Fibroblast of the conjunctiva (primary cell): ENCODE data around the gene ZFAND6.

Source experiments
- DNase-seq: peaks from one replicate; pipeline ENCODE4 v3.0.0-alpha.2; 2010; ENCODE audit warnings: low read depth

Gene ZFAND6

DNA sequence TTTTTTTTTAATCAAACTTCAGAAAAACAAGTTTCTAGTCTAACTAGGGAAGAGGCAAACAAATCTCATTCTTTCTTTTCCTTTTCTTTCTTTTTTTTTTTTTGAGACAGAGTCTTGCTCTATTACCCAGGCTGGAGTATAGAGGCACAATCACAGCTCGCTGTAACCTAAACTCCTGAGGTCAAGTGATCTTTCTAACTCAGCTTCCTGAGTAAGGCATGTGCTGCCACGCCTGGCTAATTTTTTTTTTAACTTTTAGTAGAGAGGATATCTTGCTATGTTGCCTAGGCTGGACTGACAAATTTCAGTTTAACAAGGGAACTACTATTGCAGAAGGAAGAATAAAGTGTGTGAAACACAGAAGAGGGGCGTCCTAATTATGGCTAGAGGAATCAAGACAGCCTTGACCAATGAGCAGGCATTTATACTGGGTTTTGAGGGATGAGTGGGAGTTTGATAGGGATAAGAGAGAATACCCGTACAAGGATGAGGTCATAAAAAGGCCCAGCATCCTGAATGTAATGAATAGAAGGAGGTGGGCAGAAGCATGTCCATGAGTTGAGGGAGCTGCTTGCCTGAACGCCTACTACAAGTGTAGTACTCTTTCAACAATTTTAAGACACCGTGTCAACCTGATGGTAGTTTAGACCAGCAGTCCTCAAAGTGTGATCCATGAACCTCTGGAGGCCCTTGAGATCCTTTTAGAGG lies 6.7 kb upstream of the ZFAND6 start:
- no peak for DNase-seq

GRCh38 chr15:80055933-80056332 lies 3.5 kb upstream of the ZFAND6 start:
- no peak for DNase-seq

- no peak for DNase-seq
These were observed 1.4 kb upstream of the ZFAND6 start for GRCh38 chr15:80058044-80058443.

- no peak for DNase-seq
These were observed 395 bp downstream of the ZFAND6 start for GRCh38 chr15:80059786-80060355.

DNA sequence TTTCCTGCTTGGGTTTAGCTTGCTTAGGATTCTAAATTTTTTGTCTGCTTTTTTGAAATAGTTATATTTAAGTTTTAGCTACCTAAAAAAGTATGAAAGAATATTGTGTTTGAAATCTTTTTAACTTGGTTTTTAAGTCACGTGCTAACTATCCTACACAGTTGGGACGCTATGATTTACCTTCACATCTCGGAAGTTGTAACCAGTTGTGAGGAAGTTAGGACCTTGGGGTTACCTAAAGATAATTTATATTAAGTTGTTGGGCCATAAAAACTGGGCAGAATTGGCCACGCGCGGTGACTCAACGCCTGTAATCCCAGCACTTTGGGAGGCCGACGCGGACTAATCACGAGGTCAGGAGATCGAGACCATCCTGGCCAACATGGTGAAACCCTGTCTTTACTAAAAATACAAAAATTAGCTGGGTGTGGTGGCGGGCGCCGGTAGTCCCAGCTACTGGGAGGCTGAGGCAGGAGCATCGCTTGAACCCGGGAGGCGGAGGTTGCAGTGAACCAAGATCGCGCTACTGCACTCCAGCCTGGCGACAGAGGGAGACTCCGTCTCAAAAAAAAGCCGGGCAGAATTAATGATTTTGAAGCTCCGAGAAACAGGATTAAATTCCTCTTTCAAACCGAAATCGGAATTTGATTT lies 1.0 kb downstream of the ZFAND6 start:
- no peak for DNase-seq

DNA sequence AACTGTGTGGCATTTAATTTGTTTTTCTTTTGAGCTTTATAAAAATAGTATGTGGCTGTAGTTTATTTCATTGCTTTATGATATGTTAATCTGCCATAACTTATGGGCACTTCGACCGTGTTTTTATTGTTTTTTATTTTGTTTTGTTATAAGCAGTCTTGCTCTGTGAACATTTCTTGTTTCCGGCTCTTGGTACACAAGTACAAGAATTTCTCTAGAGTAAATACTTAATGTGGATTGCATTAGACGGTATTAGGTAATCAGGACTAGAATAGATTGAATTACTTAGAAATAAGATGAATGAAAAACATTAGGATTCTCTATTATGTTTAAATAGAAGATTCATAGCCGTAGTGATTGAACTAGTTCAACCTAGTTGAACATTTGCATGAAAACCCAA lies 2.1 kb downstream of the ZFAND6 start:
- DNase-seq, result no peak

- no peak for DNase-seq
These were observed 7.4 kb downstream of the ZFAND6 start for GRCh38 chr15:80066912-80067311.

DNA sequence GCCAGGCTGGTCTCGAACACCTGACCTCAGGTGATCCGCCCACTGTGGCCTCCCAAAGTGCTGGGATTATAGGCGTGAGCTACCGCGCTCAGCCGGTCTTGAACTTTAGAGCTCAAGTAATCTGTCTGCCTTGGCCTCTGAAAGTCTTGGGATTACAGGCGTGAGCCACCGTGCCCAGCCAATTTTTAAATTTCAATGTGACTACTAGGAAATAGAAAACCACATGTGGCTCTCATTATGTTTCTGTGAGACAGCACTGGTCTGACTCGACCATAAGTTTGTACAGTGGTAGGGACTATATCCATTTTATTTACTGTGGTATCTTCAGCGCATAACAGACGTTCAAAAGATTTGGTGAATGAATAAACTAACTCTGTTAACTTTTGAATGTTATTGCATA lies 9.1 kb downstream of the ZFAND6 start:
- peak; percentile 43 for DNase-seq

DNA sequence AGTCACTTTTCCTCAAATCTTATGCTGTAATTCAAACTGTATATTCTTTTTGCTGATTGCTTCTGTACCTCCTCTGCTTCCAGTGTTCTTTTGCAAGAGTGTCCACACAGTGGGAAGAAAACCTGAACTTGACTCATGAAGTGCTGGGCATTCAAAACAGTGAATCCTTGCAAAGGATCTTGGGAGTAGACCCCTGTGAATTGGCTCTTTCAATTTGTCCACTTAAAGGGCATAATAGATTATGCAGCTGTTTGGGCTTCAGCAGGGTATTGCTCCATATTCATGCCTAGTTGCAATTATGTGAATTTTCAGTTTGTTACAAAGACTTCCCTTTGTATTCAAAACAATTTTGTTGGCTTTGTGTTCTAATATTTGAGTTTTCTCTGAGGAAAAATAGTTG lies 11.4 kb downstream of the ZFAND6 start:
- DNase-seq, result peak; percentile 10

- no peak for DNase-seq
These were observed 12.2 kb downstream of the ZFAND6 start for GRCh38 chr15:80071652-80072051.

GRCh38 chr15:80072285-80072994 lies 13.0 kb downstream of the ZFAND6 start:
- DNase-seq, result peak; percentile 77

GRCh38 chr15:80073197-80073596 lies 13.7 kb downstream of the ZFAND6 start:
- no peak for DNase-seq

DNA sequence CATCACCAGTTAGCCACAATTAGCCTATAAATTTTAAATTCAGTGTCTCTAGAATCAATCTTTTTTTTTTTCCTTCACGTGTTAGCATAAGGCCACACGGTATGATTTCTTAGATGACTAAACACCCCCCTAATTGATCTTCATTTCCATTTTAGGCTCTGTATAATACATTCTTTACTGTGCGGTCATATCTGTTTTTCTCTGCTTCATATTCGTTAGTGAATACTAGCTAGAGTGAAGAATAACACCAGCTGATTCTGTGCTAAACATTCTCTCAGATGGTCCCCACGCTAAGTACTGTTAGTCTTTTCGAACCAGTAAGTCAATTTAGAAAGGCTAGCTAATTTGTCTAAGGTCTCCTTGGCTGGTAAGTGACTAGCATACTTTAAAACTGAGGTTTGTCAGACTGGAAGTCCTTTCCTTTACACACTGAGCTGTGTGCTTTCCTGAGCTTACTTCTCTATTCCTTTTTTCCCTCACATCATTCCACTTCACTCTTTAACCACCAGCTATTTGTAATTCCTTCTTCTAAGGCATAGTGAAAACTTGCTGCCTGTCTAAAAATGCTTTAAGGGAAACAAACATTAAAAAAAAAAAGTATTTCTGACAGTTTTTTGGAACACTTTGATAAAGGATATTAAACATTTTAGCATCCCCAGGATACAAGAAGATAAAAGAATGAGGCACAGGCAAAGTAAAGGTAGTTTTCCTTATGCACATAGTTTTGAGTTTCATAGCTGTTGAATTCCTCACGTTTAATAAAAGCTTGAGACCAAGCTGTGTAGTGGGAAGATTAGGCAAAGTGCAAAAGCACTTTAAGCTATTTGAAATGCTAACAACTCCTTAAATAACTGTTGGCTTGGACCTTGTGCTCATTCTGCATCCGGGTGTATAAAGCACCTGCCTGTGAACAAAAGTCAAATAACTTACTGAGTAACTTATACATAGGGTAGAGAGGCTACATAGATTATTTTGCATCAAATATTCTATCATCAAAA lies 17.1 kb downstream of the ZFAND6 start:
- DNase-seq, result no peak

- no peak for DNase-seq
These were observed 21.9 kb downstream of the ZFAND6 start for GRCh38 chr15:80081390-80081789.

DNA sequence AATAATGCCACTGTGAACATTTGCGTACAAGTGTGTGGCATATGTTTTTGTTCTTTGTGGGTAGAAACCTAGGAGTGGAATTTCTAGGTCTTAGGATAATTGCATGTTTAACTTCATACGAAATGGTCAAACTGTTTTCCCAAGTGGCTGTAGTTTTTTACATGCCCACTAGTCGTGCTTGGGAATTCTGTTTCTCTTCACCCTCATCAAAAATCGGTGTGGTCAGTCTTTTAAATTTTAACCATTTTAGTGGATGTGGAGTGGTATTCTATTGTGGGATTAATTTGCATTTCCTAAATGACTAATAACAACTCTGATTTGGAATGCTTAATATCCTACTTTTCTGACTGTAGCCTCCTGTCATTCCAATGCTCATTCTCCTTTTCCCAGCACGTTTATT lies 27.6 kb downstream of the ZFAND6 start:
- DNase-seq, result no peak

GRCh38 chr15:80090041-80090440 lies 30.6 kb downstream of the ZFAND6 start:
- no peak for DNase-seq

DNA sequence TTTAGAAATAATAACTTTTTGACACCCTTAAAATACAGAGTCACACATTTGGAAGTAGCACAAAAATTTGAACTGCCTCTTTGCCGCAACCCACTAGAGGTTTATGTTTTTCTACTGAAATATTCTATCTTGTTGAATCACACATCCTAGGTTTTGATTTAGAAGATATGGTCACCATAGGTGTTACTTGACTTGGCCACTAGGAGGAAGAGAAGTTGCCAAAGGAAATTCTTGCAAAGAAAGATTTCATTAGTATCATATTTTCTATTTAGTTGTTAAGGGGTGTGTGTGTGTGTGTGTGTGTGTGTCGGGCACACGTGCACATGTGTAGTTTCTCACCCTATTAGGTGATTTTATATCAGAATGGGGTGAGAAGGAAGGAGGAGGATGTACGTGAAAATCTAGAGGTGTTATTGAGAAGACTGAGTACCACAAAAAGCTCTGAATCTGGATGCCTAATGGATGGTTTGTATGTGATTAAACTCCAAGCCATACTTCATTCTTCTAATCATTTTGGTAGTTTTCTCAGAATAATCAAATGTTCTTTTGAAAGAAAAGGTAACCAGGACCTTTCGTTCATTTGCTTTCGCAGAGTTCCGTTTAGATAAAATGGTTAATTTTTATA lies 31.5 kb downstream of the ZFAND6 start:
- no peak for DNase-seq

DNA sequence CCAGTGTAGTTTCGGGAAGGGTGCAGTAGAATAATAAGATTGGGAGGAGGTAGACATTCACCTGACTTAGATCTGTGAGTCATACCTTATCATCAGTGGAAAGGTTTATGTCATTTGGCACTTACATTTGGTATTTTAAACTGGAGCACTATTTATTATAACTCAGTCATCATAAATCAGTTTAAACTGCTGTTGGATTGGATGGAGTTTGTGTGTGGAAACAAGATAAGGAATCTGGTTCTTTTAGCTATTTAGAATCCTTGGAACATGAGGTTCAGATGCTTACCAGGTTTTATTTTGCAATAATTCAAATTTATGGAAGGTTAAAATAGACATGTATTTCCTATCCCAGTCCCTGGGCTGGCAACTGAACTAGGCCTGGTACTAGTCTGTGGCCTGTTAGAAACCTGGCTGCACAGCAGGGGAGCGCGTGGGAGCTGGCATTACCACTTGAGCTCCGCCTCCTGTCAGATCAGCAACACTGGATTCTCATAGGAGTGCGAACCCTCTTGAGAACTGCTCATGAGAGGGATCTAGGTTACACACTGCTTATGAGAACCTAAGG lies 34.5 kb downstream of the ZFAND6 start:
- no peak for DNase-seq

DNA sequence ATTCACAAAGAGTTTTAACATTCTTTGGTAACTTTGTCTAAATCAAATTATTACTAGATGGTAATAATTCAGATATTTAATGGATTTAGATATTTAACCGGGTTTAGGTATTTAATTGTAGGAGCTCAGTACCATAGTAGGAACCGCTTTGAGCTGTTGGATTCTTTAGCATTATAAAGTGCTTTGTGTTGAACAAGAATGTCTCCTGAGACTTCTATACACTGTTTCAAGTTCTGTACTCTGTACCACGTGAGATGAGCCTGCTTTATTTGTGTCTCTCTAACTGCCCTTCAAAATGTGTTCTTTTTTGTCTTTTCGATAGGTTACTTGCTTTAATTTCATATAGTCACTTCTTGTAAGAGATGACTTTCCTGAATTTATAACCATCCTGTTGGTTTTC lies 36.0 kb downstream of the ZFAND6 start:
- DNase-seq, result no peak

DNA sequence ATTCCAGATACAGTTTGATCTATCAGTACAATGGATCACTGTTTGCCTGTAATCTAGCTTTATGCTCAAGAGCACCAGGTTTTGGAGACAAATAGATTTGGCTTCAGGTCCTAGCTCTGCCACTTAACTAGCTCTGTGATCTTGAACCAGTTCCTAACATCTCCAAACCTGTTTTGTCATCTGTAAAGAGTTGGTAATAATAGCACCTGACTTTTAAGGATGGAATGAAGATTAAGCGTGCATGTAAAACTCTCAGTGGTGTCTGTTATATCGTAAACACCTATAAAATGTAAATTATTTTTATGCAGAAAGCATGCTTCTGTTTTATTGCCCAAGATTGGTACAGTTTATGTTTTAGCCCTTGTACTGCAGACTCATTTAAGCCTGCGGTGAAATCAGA lies 36.5 kb downstream of the ZFAND6 start:
- DNase-seq, result no peak

GRCh38 chr15:80098341-80098740 lies 38.9 kb downstream of the ZFAND6 start:
- no peak for DNase-seq
